ENCODE results near the gene NDUFB8.

GRCh38 chr10:100477970-100478369 is 51.7 kb downstream of the NDUFB8 start:
- no peak for TF ChIP-seq POLR2AphosphoS5 (IDR thresholded peaks at IDR 0.05; ENCODE audit: borderline replicate concordance, low read depth, low read length)
- no peak for TF ChIP-seq FOXP2 (optimal IDR thresholded peaks at IDR 0.05; ENCODE audit: control extremely low read depth, extremely low read length, insufficient read depth)
- no peak for TF ChIP-seq EZH2 (IDR thresholded peaks at IDR 0.05)

Data from SK-N-MC (cell line).